ENCODE measurements around the gene GTF2A2.

Gene GTF2A2

DNA sequence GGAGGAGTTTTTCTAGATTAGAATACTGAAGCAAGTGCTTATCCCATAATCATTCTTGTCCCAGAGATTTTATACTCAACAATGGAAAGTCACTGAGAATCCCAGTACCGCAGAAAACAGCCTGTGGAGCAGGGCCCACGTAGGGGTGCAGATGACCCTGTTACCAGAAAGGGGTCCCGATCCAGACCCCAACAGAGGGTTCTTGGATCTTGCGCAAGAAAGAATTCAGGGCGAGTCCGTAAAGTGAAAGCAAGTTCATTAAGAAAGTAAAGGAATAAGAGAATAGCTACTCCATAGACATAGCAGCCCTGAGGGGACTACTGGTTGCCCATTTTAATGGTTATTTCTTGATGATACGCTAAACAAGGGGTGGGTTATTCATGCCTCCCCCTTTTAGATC is 43.2 kb downstream of the GTF2A2 start:
- DNase-seq = no peak
- in situ Hi-C loops (cut with MboI; ENCODE audit: low pct_unique_long_range_greater_than_20kb, low sequenced_read_pairs) = no loop called here

DNA sequence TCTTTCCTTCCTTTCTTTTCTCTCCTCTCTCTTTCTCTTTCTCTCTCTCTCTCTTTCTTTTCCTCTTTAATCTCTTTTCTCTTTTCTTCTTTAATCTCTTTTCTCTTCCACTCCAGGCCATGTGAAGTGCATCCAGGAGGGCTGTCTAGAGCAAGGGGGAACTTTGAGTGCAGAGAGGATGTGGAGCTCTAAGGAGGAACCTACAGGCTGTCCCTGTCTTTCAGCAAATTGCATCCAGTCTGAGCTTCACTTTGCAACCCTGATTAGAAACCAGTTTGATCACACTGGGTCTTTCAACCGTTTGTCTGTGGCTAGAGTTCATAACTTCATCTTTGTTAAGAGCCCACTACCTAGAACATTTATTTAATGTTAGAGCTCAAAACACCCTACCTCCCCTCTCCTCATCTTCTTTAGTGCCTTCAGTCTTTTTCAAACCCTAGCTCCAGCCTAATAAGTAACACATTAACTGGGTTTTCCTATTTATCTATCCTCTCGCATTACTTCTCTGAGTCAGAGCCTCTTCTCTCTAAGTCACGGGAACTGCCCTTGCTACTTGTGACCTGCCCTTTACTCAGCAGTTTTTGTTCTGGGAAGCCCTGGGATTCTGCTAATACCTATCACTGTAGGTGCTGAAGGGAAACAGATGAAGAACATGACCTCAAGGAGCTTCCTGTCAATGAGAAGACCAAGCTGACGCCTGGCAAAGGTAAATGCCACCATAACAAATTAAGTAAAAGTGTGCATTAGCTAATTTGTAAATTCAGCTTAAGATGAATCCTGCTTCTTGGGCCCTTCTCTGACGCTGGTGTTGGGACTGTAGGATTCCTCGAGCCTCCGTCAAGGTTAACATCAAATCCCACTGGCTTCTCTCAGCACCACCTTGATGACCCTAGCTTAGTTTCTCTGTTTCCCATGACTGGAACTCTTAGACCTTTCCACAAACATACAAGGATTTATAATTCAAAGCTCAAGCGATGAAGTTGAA is 45.7 kb downstream of the GTF2A2 start, which contains the start of gene GCNT3:
GCNT3 (plus strand) TSS at position 508 of the 985 bp plus-strand sequence. CDS start 6,456 bp downstream, outside the sequence.
- DNase-seq = no peak

DNA sequence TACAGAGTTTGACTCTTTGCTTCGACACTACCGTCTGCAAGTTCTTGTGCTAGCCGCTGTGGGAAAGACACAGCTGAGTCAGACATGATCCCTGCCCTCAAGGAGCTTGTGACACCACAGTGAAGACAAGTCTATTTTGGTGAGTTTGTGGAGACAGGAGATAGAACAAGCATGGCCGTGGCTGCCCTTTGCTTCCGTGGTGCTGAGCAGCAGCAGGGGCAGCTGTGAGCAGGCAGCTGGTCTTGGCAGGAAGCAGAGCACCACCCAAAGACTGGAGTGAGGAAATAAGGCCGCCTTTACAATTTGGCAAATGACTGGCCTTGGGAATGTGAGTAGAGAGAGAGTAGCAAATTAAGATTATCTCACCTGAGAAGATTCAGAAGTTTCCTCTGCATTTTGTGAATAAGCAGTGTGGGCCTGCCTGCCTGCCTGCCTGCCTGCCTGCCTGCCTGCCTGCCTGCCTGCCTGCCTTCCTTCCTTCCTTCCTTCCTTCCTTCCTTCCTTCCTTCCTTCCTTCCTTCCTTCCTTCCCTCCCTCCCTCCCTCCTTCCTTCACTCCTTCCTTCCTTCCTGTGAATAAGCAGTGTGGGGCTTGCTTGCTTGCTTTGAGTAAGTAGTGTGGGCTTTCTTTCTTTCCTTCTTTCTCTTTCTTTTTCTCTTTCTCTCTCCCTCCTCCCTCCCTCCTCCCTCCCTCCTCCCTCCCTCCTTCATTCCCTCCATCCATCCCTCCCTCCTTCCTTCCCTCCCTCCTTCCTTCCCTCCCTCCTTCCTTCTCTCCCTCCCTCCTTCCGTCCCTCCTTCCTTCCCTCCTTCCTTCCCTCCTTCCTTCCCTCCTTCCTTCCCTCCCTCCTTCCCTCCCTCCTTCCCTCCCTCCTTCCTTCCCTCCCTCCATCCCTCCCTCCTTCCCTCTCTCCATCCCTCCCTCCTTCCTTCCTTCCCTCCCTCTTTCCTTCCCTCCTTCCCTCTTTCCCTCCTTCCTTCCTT is 47.3 kb downstream of the GTF2A2 start:
- in situ Hi-C loops (cut with MboI; ENCODE audit: low pct_unique_long_range_greater_than_20kb, low sequenced_read_pairs) = no loop called here
- no peak for DNase-seq

More for the DNA sequence above, 45.7 kb downstream of the GTF2A2 start, which contains the start of gene GCNT3:
- in situ Hi-C loops (cut with MboI; ENCODE audit: low pct_unique_long_range_greater_than_20kb, low sequenced_read_pairs) = no loop called here

DNA sequence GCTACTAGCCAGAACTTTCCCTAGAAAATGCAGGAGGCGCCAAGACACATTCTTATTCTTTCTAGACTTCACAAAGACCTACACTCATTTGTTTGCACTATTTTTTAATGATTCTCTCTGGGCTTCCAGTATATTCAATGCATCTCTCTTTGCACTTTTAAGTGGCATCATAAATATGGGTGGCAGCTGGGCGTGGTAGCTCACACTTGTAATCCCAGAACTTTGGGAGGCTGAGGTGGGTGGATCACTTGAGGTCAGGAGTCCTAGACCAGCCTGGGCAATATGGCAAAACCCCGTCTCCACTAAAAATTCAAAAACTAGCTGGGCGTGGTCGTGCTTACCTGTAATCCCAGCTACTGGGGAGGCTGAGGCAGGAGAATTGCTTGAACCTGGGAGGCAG is 51.3 kb downstream of the GTF2A2 start:
- in situ Hi-C loops (cut with MboI; ENCODE audit: low pct_unique_long_range_greater_than_20kb, low sequenced_read_pairs) = no loop called here
- DNase-seq = no peak

DNA sequence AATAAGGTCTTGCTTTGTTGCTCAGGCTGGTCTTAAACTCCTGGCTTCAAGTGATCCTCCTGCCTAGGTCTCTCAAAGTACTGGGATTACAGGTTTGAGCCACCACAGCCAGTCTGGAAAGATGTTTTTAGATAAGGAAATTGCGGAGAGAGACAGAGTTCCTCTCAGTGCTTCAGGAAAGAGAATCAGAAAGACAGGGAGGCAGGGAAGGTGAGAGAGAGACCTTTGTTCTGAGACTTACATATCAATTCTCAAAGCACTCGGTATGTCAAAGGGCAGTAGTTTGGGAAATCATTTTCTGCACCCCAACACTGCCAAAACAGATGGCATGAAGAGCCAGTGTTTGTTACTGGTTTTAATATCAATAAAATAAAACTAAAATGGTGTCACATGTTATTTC is 58.9 kb downstream of the GTF2A2 start:
- DNase-seq = no peak
- in situ Hi-C loops (cut with MboI; ENCODE audit: low pct_unique_long_range_greater_than_20kb, low sequenced_read_pairs) = no loop called here

DNA sequence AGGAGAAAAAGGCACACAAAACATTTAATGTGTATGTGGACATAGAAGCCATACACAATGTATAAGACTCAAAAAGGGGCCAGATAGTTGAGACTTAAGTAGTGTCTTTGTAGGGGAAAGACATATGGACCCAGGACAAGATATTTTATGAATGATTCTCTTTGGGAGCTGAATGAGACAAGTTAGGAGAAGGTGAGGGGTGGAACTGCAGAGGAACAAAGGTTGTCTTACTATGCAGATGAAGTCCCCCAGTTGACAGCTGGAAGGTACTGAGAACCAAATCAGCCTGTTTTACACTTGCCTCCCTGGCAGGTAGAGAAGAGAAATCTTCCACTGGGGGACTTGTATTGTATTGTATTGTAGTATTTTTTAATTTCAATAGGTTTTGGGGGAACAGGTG is 60.7 kb downstream of the GTF2A2 start:
- in situ Hi-C loops (cut with MboI; ENCODE audit: low pct_unique_long_range_greater_than_20kb, low sequenced_read_pairs) = no loop called here
- DNase-seq = no peak

DNA sequence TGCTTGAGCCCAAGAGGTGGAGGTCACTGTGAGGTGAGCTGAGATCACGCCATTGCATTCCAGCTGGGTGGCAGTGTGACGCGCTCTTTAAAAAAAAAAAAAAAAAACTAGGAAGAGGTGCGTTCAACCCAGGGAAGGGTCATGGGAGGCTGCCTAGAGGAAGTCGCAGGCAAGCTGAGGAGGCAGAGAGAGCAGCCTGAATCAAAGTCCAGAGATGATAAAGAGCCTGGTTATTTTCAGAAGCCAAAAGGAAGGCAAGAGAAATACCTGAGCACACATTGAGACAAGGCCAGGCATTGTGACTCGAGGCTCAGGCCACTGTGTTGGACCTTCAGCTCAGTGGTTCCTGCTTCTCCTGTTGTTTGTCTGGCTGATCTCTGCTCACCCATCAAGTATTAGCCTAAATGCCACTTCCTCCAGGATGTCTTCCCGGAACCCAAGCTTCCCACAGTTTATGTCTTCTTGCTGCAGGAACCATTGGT is 61.8 kb downstream of the GTF2A2 start:
- DNase-seq = no peak
- in situ Hi-C loops (cut with MboI; ENCODE audit: low pct_unique_long_range_greater_than_20kb, low sequenced_read_pairs) = no loop called here

DNA sequence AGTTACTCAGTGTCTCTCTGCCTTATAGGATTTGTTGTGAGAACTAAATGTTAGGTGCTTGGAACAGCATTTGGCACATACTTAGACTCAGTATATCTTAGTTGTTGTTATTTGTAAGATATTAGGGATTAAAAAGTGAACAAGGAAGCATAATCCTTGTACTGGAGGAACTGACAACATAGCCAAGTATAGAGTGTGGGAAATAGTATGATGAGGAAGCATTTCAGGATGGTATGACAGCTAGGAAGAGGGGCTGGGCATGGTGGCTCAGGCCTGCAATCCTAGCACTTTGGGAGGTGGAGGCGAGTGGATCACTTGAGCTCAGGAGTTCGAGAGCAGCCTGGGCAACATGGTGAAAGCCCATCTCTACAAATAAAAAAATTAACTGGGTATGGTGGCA is 62.3 kb downstream of the GTF2A2 start:
- DNase-seq = no peak
- in situ Hi-C loops (cut with MboI; ENCODE audit: low pct_unique_long_range_greater_than_20kb, low sequenced_read_pairs) = no loop called here

DNA sequence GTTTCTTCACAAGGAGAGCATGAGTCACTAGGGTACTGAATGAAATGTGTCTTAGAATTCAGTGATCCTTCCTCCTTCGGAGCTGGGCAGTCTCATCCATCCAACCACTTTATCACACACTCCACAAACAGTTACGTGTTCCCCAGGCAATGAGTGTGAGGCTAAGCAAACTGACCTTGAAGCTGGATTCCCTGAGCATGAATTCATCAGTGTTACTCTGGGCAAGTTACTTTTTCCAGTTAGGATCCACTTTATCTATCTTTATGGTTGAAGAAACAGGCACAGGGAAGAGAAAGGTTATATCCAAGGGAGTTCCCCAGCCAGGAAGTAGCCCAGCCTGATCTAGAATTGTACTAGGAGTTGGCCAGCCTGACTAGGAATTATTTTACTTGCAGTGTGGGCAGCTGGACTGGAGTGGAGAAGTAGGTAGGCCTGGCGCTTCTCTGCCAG is 62.8 kb downstream of the GTF2A2 start:
- no peak for DNase-seq
- in situ Hi-C loops (cut with MboI; ENCODE audit: low pct_unique_long_range_greater_than_20kb, low sequenced_read_pairs) = no loop called here

DNA sequence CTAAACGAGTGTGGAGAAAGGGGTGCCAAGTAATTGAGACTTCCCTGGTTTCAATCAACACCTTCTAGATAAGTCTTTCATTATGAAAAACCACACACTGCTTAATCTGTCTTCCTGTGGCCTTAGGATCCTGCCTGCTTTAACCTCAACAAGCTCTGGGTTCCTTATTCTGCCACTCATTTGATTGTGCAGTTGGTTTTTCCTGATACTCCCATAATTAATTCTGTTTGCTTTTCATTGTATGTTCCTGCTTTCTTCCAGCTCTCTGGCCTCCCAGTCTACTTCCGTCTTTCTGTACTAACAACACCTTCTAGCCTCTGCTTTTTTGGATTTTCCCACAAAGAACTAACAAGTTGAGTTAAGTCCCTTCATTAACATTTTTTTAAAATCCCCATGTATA is 66.0 kb downstream of the GTF2A2 start:
- peak; percentile 72 for DNase-seq
- in situ Hi-C loops (cut with MboI; ENCODE audit: low pct_unique_long_range_greater_than_20kb, low sequenced_read_pairs) = no loop called here

DNA sequence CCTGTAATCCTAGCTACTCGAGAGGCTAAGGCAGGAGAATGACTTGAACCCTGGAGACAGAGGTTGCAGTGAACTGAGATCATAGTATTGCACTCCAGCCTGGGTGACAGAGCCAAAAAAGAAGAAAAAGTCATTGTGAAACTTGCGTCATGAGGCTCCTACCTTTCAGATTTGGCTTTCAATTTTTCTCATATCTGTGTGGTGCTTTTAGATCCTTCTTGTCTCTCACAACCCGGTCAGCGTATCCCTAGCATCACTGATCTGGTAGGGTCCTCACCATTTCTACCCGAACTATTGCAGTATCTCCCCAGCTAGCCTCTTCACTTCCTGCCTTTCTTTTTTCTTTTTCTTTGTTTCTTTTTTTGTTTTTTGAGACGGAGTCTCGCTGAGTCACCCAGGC is 67.3 kb downstream of the GTF2A2 start:
- no peak for DNase-seq

More for the DNA sequence above, 67.3 kb downstream of the GTF2A2 start:
- in situ Hi-C loops (cut with MboI; ENCODE audit: low pct_unique_long_range_greater_than_20kb, low sequenced_read_pairs) = no loop called here
